ENCODE results near the gene PLK1.
A peak's percentile ranks its signal among the peaks of the same experiment; 100 is the strongest.
"Not testable (repeated sequence)": the region's sequence is repeated elsewhere in the genome, so short reads cannot be mapped to it uniquely, and the experiment has no call there.

The PLK1 gene

DNA sequence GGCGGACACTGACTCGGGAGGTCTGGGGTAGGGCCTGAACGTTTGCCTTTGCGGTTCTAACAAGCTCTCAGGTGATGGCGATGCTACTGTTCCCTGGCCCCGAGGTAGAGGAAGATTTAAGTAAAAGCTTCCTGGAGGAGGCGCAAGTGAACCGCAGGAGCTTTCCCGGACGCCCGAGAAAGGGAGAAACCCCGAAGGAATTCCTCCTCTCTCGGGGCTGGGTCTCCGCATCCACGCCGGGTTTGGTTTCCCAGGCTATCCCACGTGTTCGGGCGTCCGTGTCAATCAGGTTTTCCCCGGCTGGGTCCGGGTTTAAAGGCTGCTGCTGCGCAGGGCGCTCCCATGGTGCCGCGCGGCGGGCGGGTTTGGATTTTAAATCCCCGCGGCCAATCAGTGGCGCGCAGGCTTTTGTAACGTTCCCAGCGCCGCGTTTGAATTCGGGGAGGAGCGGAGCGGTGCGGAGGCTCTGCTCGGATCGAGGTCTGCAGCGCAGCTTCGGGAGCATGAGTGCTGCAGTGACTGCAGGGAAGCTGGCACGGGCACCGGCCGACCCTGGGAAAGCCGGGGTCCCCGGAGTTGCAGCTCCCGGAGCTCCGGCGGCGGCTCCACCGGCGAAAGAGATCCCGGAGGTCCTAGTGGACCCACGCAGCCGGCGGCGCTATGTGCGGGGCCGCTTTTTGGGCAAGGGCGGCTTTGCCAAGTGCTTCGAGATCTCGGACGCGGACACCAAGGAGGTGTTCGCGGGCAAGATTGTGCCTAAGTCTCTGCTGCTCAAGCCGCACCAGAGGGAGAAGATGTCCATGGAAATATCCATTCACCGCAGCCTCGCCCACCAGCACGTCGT, at the start of gene PLK1:
PLK1 (plus strand) TSS at position 460 of the 844 bp plus-strand sequence; CDS start at position 504, 44 bp downstream.
- DNase-seq (ENCODE audit: low read depth), result peak; percentile 46

DNA sequence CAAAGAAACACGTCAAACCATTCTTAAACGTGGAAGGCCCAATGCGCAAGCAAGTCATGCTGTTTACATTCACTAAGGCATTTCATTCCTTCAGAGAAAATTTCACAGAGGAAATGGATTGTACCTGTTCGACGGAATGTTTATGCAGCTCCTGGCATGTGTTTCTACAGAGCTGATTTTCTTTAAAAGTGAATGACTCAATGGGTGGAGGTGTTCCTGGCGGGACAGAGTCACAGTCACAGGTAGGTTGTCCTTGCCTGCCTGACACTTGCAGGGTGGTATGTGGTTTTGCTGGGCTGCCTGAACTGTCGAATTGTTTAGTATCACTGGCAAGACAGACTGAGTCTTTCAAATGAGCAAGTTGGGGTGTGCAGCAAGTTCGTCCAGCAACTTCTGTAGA, 49.2 kb upstream of the PLK1 start:
- DNase-seq (ENCODE audit: low read depth), result no peak

DNA sequence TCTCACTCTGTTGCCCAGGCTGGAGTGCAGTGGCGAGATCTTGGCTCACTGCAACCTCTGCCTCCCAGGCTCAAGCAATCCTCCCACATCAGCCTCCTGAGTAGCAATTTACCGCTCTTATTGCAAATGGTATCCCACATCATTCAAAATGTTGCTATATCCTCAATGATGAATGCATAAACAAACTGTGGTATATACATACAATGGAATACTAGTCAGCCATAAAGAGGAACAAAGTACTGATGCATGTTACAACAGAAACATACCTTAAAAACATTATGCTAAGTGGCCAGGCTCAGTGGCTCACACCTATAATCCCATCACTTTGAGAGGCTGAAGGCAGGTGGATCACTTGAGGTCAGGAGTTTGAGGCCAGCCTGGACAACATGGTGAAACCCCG, 46.8 kb upstream of the PLK1 start:
- not testable (repeated sequence) for DNase-seq (ENCODE audit: low read depth)

DNA sequence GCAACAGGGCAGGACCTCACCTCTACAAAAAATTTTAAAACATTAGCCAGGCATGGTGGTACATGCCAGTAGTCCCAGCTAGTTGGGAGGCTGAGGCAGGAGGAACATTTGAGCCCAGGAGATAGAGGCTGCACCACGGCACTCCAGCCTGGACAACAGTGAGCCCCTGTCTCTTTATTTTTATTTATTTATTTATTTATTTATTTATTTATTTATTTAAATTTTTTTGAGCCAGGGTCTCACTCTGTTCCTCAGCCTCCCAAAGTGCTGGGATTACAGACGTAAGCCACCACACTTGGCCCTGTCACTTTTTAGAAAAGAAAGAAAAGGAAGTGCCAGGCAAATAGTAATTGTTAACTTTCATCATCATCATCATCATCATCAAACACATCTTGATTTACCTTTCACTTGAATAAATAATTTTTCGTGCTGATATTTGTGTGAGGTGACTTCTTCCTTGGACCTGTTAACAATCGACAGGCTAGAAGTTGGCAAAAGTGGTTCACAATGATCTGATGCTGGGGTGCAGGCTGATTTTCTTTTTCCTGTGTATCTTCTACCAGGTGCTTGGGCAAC, 44.1 kb upstream of the PLK1 start:
- no peak for DNase-seq (ENCODE audit: low read depth)

DNA sequence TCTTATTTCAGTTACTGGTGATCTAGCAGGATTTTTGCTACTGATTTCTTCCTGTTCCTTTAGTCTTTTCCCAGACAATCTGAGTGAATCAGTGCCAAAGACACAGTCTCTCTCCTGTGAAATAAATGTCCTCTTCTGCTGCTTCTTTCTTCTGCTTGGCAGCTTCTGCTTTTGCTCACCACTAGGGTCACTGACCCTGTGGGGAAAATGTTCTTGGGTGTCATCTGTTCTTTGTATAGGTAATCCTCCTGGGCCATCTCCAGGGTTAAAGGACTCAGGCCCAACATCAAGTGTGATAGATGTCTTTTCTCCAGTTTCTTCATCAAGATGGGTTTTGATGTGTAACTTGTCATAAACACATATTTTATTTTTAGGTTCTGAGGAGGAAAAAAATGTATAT, 42.7 kb upstream of the PLK1 start:
- no peak for DNase-seq (ENCODE audit: low read depth)

DNA sequence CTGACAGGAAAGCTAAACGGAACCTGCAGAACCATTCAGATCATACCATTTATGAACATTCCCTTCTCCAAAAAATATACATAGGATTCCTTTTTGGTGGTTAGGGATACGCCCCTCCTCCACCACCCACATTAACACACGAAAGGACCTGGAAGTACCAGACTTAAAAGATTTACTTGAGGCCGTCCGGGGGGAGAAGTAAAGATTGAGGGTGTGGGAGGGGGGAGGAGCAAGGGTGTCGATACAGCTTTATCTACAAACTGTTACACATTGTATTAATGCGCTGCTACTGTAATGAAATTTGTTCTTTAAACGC, 38.1 kb upstream of the PLK1 start:
- no peak for DNase-seq (ENCODE audit: low read depth)

DNA sequence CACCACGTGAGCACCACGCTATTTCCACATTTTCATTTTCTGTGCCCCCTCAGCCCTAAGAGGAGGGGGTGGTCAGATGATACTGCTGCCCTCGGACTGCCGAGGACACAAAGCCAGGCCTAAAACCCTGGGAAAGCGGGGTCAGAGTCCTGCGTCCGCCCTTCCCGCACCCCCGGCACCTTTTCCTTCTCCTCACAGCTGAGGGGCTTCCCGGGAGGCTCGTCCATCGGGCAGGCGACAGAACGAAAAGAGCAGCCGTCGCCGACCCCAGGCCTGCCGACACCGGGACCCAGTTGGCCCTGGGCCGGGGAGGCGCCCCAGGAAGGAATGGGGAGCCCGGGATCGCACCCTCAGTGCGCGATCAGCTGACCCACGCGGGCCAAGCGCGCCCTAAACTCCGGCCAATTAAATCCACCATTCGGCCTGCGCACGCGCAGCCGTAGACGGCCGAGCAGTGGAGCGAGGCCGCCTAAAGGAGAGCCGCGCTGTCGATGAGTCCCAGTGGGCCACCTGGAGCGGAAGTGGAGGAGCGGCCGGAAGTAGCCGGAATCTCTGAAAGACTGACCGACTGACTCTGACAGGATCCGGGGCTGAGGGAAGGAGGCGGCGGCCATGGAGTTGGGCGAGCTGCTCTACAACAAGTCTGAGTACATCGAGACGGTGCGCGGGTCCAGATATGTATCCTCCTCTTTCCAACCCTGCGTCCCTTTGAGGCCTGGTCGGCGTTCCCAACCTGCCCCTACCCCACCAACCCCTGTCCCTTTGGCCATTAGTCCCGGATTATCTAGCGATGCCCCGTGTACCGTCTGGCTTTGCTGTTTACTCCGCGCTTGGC, 37.5 kb upstream of the PLK1 start, which contains the start of the genes DCTN5 and PALB2:
DCTN5 (plus strand) TSS at position 536 of the 835 bp plus-strand sequence; CDS start at position 613, 77 bp downstream.
PALB2 (minus strand) TSS at position 380 of the 835 bp plus-strand sequence; CDS start at position 227, 153 bp downstream.
- DNase-seq (ENCODE audit: low read depth), result peak; percentile 69

DNA sequence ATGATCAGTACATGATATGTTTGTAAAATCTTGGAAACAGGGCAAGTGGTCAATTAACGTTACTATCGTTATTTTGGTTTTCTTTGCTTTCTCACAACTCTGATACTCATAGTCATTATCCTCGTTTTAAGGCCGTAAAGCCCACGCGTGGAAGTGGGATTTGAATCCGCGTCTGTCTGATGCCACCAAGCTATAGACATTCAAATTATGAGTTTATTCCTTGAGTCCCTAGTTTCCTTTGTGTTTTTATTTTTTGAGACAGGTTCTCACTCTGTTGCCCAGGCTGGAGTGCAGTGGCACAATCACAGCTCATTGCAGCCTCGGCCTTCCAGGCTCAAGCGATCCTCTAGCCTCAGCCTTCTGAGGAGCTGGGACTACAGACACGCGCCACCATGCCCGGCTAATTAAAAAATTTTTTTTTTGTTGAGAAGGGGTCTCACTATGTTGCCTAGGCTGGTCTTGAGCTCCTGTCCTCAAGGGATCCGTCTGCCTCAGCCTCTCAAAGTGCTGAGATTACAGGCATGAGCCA, 36.4 kb upstream of the PLK1 start:
- DNase-seq (ENCODE audit: low read depth), result no peak

DNA sequence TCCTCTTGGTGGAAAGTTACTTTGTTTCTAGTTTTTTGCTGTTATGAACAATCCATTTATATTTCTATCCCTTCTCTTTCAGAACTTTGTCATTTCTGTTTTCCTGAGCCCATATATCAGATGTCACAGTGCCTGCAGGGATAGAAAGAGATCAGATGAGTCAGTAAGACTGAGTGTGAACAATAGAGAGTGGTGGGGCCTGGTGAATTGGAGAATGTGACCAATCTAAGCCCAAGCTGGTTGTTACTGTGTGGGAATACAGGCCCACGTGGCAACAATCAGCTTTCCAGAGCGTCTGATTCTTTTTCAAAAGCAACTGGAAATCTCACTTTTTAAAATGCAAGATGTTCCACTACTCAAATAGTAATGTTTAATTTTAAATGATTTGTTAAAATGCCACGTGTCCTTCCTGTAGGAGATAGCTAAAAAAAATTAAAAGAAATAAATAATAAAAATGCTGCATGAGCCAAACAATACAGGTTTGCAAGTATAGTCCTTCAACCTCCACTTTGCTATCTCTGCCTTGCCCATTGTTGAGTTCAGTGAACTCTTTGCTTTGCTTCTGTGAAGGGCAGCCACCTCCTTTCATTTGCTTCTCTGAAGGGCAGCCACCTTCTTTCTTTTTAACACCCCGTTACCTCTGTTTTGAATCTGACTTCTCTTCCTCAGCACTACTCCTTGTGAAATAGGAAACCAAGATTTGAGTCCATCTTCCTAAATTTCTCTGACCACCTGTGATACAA, 27.8 kb upstream of the PLK1 start:
- DNase-seq (ENCODE audit: low read depth), result no peak

DNA sequence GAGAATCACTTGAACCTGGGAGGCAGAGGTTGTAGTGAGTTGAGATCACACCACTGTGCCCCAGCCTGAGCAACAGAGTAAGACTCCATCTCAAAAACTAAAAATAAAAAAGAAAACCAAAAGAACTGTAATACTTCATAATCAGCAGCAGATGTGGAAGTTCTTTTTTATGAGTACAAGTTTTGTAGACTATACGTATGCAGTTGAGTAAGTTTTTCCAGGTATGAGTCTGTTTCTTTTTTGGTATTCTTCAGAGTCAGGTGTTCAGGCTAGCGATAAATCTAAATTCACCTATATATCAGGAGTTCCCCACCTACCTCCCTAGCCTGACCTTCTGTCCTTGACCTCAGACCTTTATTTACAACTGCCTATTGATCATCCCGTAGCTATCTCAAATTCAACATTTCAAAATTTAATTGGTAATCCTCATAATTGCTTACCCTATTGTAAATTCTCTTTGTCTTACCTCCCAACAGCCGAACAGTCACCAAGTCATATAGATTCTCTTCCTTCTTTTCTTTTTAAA, 26.7 kb upstream of the PLK1 start:
- no peak for DNase-seq (ENCODE audit: low read depth)

DNA sequence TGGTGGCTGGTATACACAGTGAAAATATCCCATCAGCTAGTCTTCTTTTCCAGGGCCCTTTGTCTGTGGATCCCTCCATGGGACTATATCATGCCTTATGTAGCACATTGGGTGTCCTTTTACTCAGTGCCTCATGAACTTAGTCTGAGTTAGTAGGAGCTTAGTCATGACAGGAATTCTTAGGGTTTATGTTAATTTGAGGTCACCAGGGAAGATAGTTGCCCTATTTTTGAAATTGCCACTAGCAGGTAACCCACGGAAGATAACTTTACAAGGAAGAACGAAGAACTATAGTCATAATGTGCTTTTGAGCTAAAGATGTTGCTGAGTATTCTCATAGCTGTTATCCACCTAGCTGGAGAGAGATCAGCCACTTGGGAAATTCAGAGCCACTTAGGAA, 14.8 kb upstream of the PLK1 start:
- no peak for DNase-seq (ENCODE audit: low read depth)

DNA sequence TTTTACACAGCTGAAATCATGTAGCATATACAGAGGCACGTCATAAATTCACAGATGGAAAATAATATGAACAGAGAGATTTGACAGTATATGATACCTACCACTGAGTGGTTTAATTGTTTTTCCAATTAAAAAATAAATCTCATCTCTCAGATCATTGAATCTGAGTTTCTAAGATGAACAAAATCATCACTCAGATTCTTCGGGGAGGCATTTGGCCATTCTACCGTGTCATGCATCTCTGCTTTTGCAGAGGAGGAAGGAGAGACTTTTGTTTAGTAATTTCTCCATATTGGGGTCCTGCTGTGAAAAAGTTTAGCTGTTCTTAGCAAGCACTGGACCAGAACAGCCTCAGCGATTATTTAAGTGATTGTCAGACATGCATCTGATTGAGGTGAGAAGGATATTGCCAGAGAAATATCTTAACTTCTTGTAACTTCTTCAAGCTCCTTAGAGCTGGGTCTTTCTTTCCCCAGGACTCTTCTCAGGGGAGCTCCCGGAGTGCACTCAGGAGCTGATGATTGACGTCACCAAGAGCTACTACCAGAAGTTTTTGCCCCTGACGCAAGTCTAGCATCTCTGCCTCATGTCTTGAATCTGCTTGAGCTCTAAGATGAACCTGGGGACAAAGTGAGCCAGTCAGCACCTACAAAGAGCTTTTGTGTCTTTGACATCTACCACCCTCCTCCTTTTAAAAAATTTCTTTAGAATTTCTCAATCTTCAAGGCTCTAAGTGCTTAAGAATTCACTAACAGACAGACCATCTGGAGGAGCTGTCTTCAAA, 11.9 kb upstream of the PLK1 start:
- no peak for DNase-seq (ENCODE audit: low read depth)

DNA sequence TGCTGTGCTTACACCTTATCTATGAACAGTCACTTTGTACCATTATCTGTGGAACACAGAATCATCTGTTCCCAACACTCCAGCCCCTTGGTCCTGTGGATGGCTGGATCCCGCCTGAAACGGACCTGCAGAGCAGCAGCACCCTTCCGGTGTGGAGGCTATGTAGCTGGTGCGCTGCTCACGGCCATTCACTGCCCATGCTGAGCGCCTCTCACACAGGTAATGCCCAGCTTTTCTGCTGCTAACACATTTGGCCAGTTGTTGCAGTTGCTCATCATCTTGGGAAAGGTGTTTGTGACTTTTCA, 11.4 kb upstream of the PLK1 start:
- DNase-seq (ENCODE audit: low read depth), result no peak

DNA sequence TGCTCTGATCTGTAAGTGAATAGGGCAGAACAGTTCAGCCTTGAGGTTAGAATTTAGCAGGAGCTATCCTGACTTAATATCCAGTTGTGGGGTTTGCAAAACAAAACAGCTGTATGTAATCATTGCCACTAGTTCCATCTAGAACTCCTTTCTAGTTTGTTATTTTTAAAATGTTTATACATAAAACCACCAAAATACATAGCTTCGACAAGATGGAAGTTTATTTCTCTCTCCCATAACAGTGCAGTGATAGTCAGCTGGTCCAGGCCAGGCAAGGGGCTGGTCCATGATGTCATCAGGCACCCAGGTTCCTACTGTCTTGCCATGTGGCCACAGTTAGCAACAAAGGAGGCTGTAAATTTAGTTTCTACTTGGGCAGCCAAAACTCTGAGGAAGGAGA, 10.5 kb upstream of the PLK1 start:
- DNase-seq (ENCODE audit: low read depth), result no peak

DNA sequence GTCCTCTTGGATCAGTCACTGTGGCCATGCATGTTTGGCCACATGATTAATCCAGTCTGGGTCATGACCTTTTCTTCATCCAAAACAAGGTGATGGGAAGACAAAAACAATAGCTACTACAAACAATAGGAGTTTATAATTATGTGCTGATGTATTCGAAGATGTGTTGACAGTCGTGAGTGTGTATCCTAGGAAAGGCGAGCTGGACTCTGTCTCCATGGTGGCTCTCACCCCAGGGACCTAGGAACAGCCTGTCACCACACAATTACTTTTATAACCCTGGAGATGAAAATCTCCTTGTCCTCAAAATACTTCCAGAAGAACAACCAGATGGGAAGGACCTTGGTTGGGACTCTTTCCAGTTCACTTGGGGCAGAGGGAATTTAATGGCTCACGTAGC, 9.8 kb upstream of the PLK1 start:
- DNase-seq (ENCODE audit: low read depth), result no peak

DNA sequence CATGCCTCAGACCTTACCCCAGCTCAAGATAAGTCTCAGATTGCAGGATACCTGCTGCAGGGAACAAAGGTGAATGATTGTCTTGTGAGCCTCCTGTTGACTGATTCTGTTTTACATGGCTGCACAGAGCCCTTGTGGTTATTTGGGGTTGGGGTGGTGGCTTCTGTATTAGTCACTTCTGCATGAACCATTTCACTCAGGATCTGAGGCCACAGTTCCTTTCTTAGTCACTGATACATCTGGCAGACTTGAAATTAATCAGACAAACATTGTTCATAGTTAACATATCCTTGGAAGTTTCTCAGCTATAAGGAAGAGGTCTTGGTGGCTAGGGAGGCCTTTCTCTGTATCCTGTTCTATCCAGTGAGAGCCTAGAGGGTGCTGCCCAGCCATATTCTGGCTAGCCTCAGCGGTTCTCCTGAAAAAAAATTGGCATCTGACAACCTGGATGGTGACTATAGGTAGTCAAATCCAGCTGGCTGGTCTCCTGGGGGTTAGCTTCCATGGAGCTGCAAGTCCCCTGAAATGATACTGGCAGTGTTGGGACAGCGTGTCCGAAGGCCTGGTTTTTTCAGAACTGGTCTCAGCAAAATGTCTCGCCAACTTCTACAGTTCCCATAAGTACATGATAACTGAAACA, 8.4 kb upstream of the PLK1 start:
- DNase-seq (ENCODE audit: low read depth), result no peak

DNA sequence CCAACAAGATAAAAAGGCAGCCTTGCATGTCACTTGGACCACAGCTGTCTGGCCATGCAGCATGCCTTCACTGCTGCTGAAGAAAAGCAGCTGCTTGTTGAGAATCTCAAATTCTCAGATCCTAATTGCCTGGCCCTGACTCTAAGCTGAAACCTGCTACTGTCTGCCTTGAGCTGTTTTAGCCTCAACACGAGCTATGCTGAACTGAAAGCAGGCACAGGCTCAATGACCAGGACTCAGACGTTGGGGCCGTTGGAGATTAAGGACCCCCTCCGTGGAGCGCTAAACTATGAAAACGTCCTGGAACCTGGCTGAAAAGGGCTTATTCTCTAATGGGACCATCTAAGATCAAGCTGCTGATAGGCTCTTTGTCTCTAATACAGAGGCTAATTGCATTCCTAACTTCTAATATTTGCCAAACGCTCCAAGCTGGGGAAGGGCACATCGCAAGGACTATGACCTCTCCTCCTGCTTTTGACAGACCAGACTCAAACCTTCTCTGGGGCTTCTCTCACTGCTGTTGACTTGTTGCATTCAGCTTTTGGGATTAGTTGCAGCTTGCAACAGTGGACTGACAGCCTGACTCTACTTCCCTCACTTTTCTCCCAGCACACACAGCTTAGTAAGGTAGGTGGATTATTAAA, 4.6 kb upstream of the PLK1 start:
- DNase-seq (ENCODE audit: low read depth), result no peak

DNA sequence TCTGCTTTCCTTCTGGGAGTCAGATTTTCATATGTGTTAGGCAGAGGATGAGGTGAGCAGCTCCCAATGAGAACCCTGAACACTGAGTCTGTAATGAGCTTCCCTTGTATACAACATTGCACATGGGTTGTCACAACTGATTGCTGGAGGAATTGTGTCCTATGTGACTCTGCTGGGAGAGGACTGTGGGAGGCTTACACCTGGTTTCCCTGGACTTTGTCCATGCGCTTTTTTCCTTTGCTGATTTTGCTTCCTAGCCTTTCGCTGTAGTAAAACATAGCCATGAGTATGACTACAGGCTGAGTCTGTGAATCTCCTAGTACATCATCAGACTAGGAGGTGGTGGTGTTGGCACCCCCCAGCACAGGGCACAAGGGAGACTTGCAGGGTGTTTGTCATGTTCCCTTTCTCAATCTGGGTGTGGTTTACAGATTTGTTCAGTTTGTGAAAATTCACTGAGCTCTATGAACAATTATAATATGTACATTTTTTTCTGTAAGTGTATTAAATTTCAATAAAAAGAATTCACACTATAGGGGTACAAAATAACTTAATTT, 1.7 kb upstream of the PLK1 start:
- no peak for DNase-seq (ENCODE audit: low read depth)

DNA sequence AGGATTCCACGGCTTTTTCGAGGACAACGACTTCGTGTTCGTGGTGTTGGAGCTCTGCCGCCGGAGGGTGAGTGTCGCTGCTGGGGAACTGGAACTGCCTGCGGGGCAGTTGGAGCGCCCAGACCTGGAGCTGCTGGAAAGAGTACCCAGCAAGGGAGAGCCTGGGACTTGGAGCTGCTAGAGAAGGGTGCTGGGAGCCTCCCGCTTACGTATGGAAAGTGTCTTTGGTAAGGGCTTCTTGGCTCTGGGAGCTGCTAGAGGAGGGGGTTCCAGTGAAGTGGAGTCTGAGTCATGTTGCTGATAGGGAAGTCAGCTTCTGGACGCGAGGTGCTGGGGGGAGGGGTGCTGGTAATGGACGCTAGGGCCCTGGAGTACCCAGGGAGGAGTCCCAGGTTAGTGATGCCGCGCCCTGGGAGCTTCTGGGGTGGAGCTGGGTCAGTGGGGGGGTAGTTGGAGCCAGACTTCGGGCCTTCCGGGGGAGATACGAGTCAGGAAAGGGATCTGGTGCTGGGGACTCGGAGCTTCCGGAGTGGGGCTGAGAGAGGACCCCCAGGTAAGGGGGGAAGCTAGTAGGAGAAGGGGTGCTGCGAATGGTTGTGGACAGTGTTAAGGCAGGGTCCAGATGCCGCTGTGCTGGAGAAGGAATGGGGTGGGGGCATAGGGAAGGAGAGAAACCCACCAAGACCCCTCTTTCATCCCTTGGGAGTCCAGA, 741 bp downstream of the PLK1 start:
- DNase-seq (ENCODE audit: low read depth), result no peak

Measured in stimulated activated CD8-positive, alpha-beta memory T cell treated with anti-CD3 and anti-CD28 coated beads, Interleukin-15, amount 100 ng/mL, for 24 hours (primary cell).